ENCODE results near the gene HOXA2. TPM values are rescaled to one million over a fixed set of nuclear protein-coding genes. Genes with fewer than 3 reads are reported as not detected.

Gene HOXA2
- total and polyA plus RNA-seq, 4 donors, result 0.44 to 3.4 (median 1.5) TPM

DNA sequence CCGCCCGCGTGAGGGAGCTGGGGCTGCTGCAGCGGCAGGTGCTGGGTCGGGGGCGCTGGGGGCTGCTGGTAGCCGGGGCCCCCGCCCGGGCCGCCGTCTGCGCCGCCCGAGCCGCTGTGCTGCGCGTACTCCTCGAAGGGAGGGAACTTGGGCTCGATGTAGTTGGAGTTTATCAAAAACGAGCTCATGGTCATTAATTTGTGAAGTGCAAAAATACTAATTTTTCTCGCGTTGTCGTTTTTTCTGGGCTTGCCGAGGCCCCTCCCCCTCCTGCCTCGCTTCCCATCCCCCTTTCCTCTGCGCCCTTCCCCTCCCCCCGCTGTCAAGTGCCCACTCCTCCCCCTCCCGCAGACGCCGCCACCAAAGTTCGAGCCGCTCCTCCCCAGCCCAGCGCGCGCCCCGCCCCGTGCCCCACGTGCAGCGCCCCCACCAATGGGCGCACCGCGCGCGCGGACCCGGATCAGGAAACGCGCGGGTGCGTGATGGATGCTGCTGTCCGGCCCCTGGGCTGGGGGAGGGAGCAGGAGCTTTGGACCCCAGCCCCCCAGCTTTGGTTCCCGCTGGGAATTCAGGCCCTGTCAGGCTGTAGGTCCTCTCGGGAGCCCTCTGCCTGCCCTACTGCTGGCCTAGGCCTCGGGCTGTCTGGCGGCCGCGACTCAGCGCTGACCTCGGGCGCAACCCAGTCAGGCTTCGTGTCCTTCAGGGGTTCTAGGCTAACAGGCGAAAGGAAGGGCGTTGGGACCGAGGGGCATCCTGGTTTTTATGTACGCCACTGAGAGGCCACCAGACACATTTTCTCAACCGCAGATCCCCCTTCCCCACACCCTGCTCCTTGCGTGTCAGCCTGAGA is 28.3 kb upstream of the HOXA2 start, which contains the start of gene HOXA4:
TSS of gene HOXA4 (minus strand) at position 218 of the 850 bp plus-strand sequence. CDS start at position 194, 24 bp downstream.
- peak within 1 kb of the TSS in 1 of 2 donors; percentile 92 for H3K9ac ChIP-seq (ENCODE audit: insufficient read depth in 1 of 2, low read length in 2 of 2)
- ATAC-seq (ENCODE audit: insufficient read depth, low FRiP score) (peak; percentile 95), DNase-seq (peak; percentile 96 to 97 (median 96))
- H3K9me3 ChIP-seq (ENCODE audit: control insufficient read depth in 4 of 4, insufficient read depth in 3 of 4, low read length in 3 of 4), result no peaks in the 10 kb centered on the region
- H3K4me3 ChIP-seq, result peak within 1 kb of the TSS; percentile 78
- 14 to 22% methylated on average over 63 to 67 of the region's 67 CpGs for WGBS, 2 donors
- H3K36me3 ChIP-seq (ENCODE audit: control insufficient read depth in 4 of 4, insufficient read depth in 4 of 4, low read length in 4 of 4), result peaks cover 0 to 25% (median 5%) of the 10 kb centered on the region in 4 donors
- H3K27me3 ChIP-seq (ENCODE audit: control insufficient read depth in 3 of 3, insufficient read depth in 3 of 3, low read length in 2 of 3), result peaks cover 0 to 73% (median 10%) of the 10 kb centered on the region in 3 donors
- peaks cover 4 to 86% (median 11%) of the 10 kb centered on the region in 5 donors for H3K4me1 ChIP-seq (ENCODE audit: control insufficient read depth in 5 of 5, insufficient read depth in 5 of 5, low read length in 5 of 5)
- H3K27ac ChIP-seq (ENCODE audit: low read depth in 1 of 2, low read length in 1 of 2), result peak within 1 kb of the TSS in 1 of 2 donors; percentile 95
- TF ChIP-seq, protein P1, sequence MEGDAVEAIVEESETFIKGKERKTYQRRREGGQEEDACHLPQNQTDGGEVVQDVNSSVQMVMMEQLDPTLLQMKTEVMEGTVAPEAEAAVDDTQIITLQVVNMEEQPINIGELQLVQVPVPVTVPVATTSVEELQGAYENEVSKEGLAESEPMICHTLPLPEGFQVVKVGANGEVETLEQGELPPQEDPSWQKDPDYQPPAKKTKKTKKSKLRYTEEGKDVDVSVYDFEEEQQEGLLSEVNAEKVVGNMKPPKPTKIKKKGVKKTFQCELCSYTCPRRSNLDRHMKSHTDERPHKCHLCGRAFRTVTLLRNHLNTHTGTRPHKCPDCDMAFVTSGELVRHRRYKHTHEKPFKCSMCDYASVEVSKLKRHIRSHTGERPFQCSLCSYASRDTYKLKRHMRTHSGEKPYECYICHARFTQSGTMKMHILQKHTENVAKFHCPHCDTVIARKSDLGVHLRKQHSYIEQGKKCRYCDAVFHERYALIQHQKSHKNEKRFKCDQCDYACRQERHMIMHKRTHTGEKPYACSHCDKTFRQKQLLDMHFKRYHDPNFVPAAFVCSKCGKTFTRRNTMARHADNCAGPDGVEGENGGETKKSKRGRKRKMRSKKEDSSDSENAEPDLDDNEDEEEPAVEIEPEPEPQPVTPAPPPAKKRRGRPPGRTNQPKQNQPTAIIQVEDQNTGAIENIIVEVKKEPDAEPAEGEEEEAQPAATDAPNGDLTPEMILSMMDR (IDR thresholded peaks at IDR 0.05; ENCODE audit: control extremely low read depth, extremely low read depth), result no peak

DNA sequence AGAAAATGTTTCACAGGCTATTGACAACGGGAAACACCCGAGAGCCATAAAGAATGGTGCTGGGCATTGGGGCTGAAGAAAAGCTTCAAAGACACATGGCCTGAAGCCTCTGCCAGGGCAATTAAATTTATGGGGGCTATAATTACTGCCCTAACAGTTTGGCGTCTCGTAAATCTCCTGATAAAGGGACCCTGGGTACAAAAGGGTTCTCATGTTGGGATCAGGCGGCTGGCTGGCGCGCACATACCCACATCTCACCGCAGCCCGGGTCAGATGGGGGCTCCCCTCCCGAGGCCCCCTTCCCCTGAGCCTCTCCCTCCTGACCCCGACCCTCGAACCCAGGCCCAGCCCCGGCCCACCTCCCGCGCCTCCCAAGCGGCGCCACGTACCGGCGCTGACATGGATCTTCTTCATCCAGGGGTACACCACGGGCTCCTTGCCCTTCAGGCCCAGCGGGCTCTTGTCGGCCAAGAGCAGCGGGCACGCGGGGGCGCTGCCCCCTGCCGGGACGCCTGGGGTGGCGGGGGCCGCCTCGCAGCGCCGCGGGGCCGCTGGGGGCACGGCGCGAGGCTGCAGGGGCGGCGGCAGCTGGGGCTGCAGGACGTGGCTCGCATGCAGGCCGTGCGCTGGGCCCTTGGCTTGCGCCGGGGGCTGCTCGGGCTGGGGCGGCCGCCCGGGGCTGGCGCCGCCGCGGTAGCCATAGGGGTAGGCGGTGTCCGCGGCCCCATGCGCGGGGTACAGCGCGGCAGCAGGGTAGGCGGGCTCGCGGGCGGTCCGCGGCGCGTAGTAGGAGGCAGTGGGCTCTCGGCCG is 27.5 kb upstream of the HOXA2 start:
- Histone ChIP-seq H3K4me3 (peak overlapping the region; percentile 78), H3K9ac (ENCODE audit: insufficient read depth in 1 of 2, low read length in 2 of 2) (peak overlapping the region in 1 of 2 donors; percentile 92), H3K27me3 (ENCODE audit: control insufficient read depth in 3 of 3, insufficient read depth in 3 of 3, low read length in 2 of 3) (peaks cover 0 to 74% (median 10%) of the 10 kb centered on the region in 3 donors), H3K9me3 (ENCODE audit: control insufficient read depth in 4 of 4, insufficient read depth in 3 of 4, low read length in 3 of 4) (no peaks in the 10 kb centered on the region), H3K4me1 (ENCODE audit: control insufficient read depth in 5 of 5, insufficient read depth in 5 of 5, low read length in 5 of 5) (peaks cover 4 to 86% (median 11%) of the 10 kb centered on the region in 5 donors), H3K36me3 (ENCODE audit: control insufficient read depth in 4 of 4, insufficient read depth in 4 of 4, low read length in 4 of 4) (peaks cover 0 to 18% (median 8%) of the 10 kb centered on the region in 4 donors), H3K27ac (ENCODE audit: low read depth in 1 of 2, low read length in 1 of 2) (peak overlapping the region in 1 of 2 donors; percentile 95)
- WGBS, 2 donors, result 21 to 39% methylated on average over 56 to 72 of the region's 72 CpGs
- TF ChIP-seq, protein P1 (IDR thresholded peaks at IDR 0.05; ENCODE audit: control extremely low read depth, extremely low read depth), result no peak
- DNase-seq, result peak in 1 of 3 donors; percentile 37
- ATAC-seq (ENCODE audit: insufficient read depth, low FRiP score), result no peak

DNA sequence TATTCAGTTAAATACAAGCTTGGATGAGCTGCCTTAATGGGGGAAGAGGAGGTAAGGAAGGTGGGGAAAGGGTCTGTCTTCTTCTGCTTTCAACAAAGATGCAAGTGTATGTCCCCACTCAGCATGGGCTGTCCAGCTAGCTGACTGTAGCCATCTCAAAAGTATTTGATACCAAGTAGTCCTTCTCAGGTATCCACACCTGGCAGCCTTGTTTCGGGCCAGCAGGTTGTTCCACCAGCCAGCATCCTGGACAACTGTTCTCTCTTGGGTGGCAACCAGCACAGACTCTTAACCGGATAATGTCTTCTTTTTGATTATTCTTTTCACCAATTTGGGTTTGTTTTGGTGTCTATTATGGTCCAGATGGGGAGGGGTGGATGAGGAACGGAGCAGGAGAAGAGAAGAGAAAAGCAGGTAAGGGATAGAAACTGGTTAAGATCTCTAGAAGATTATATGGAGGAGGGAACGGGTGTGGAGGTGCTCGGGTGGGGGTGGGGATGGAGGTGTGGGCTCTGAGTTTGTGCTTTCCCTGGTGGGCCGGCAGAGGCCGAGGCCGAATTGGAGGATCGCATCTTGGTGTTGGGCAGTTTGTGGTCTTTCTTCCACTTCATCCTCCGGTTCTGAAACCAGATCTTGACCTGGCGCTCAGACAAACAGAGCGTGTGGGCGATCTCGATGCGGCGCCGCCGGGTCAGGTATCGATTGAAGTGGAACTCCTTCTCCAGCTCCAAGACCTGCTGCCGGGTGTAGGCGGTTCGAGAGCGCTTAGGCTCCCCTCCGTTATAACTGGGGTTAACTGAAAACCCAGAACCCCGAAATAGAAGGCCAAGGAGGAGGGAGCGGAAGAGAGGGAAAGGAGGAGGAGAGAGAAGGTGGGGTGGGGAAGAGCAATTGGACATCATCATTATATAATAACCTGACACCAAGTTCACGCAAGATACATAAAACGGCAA is 26.6 kb upstream of the HOXA2 start:
- DNase-seq (peak in 1 of 3 donors; percentile 43), ATAC-seq (ENCODE audit: insufficient read depth, low FRiP score) (no peak)
- H3K27ac ChIP-seq (ENCODE audit: low read depth in 1 of 2, low read length in 1 of 2), result peak overlapping the region in 1 of 2 donors; percentile 95
- peaks cover 4 to 86% (median 11%) of the 10 kb centered on the region in 5 donors for H3K4me1 ChIP-seq (ENCODE audit: control insufficient read depth in 5 of 5, insufficient read depth in 5 of 5, low read length in 5 of 5)
- no peaks in the 10 kb centered on the region for H3K9me3 ChIP-seq (ENCODE audit: control insufficient read depth in 4 of 4, insufficient read depth in 3 of 4, low read length in 3 of 4)
- peak overlapping the region; percentile 78 for H3K4me3 ChIP-seq
- TF ChIP-seq, protein P1 (IDR thresholded peaks at IDR 0.05; ENCODE audit: control extremely low read depth, extremely low read depth), result no peak
- 41 to 57% methylated on average over 28 of the region's 28 CpGs for WGBS, 2 donors
- peak overlapping the region in 1 of 2 donors; percentile 92 for H3K9ac ChIP-seq (ENCODE audit: insufficient read depth in 1 of 2, low read length in 2 of 2)
- H3K27me3 ChIP-seq (ENCODE audit: control insufficient read depth in 3 of 3, insufficient read depth in 3 of 3, low read length in 2 of 3), result peaks cover 0 to 76% (median 10%) of the 10 kb centered on the region in 3 donors
- H3K36me3 ChIP-seq (ENCODE audit: control insufficient read depth in 4 of 4, insufficient read depth in 4 of 4, low read length in 4 of 4), result peaks cover 0 to 20% (median 9%) of the 10 kb centered on the region in 4 donors

Measured in lung (tissue), 12 donors.